HepG2 (cell line): ENCODE results near the gene ETV5. TPM values are rescaled to one million over a fixed set of nuclear protein-coding genes. Genes with fewer than 3 reads are reported as not detected.

Experiments
- ATAC-seq: fragments of 200-7000 bp; cut with Tn5 transposase; 3 replicates; pipeline ENCODE4 v1.9.1; 2020; ENCODE audit warnings: mild to moderate bottlenecking, moderate library complexity
- BruUV-seq: library from RNA; stranded (reverse); fragments of 400-500 nt; replicated peaks from 2 replicates; lab custom pipeline; 2021; lab: Mats Ljungman, UMichigan
- CTCF ChIA-PET: fragments of 300-600 bp; formaldehyde crosslinking; extraction: SDS; loops from one replicate; lab custom pipeline; 2021; ENCODE audit warnings: low total read pairs, inconsistent platforms, low intra/inter-chr PET ratio; lab: Yijun Ruan, JAX
- POLR2A ChIA-PET: fragments of 350-600 bp; sonication (Branson Sonifier 250); formaldehyde crosslinking; loops from one replicate; lab custom pipeline; 2020; ENCODE audit warnings: antibody characterized with exemption, inconsistent platforms; lab: Yijun Ruan, JAX
- DNase-seq: peaks from one replicate; pipeline ENCODE4 v3.0.0-alpha.2; 2015; ENCODE audit warnings: low spot score
- FAIRE-seq: peaks from 3 replicates; lab custom pipeline; 2011; peaks lifted over from hg19 to GRCh38; lab: Jason Lieb, UNC
- H2AFZ ChIP-seq: one replicate; pipeline ENCODE4 v1.6.1; 2011; ENCODE audit warnings: low read length, inconsistent platforms
- H3K27ac ChIP-seq: fragments of 300-600 bp; 3 replicates; pipeline ENCODE4 v1.8.0; 2011; ENCODE audit warnings: mixed run types, mild to moderate bottlenecking, mixed read lengths, low read length, inconsistent platforms; ENCODE audit not compliant: insufficient read depth; ENCODE audit errors: extremely low read length
- H3K27me3 ChIP-seq, 2 experiments: fragments of 200-600 bp in 1 of 2; 2 replicates in 1 of 2; 3 replicates in 1 of 2; pipeline versions ENCODE4 v1.6.0 to v1.8.0; 2011; ENCODE audit warnings: low read length in 2 of 2, mild to moderate bottlenecking in 2 of 2, moderate library complexity in 2 of 2, inconsistent platforms in 1 of 2; ENCODE audit not compliant: insufficient read depth in 2 of 2, control insufficient read depth in 1 of 2
- H3K36me3 ChIP-seq, 2 experiments: fragments of 200-600 bp in 1 of 2; replicated peaks in 1 of 2; 2 replicates in 1 of 2; 3 replicates in 1 of 2; pipeline versions ENCODE4 v1.5.1 to v1.8.0; 2011; ENCODE audit warnings: low read length in 2 of 2, inconsistent platforms in 1 of 2; ENCODE audit not compliant: insufficient read depth in 2 of 2, control insufficient read depth in 1 of 2
- H3K4me1 ChIP-seq: 2 replicates; pipeline ENCODE4 v1.5.1; 2012; ENCODE audit warnings: low read length, inconsistent platforms; ENCODE audit not compliant: insufficient read depth
- H3K4me2 ChIP-seq: 2 replicates; pipeline ENCODE4 v1.6.0; 2011; ENCODE audit warnings: low read depth, low read length, inconsistent platforms
- H3K4me3 ChIP-seq, 3 experiments: fragments of 200-600 bp in 1 of 3; sonication (generic), shearing (Covaris generic) in 1 of 3; replicated peaks in 1 of 3; 2 replicates each; pipeline ENCODE4 v1.5.1; 2011 to 2016; ENCODE audit warnings: low read length in 3 of 3, inconsistent platforms in 2 of 3, low read depth in 2 of 3, mild to moderate bottlenecking in 2 of 3, control low read depth in 1 of 3, mixed read lengths in 1 of 3; ENCODE audit not compliant: insufficient read depth in 1 of 3
- H3K79me2 ChIP-seq: one replicate; pipeline ENCODE4 v1.6.1; 2011; ENCODE audit warnings: low read length, inconsistent platforms; ENCODE audit not compliant: insufficient read depth
- H3K9ac ChIP-seq: 2 replicates; pipeline ENCODE4 v1.6.0; 2011; ENCODE audit warnings: mild to moderate bottlenecking, low read depth, low read length, inconsistent platforms; ENCODE audit not compliant: insufficient read depth
- H3K9me3 ChIP-seq: 2 replicates; pipeline ENCODE4 v1.5.1; 2012; ENCODE audit warnings: mild to moderate bottlenecking, low read length
- H4K20me1 ChIP-seq: 2 replicates; pipeline ENCODE4 v1.6.0; 2011; ENCODE audit warnings: inconsistent platforms, mild to moderate bottlenecking, low read length, moderate library complexity; ENCODE audit not compliant: insufficient read depth
- AHR ChIP-seq: IDR thresholded peaks from 2 replicates; pipeline ENCODE4 v1.6.1; 2018; ENCODE audit warnings: missing genetic modification reagents, missing compliant biosample characterization
- ARHGAP35 ChIP-seq: sonication (generic); formaldehyde crosslinking; IDR thresholded peaks from 2 replicates; pipeline ENCODE4 v1.9.0; 2022; ENCODE audit warnings: mild to moderate bottlenecking, inconsistent platforms, moderate library complexity, missing genetic modification reagents, borderline replicate concordance
- ATF7 ChIP-seq, 2 experiments: fragments of 450-650 bp in 1 of 2; sonication (generic) in 1 of 2; formaldehyde crosslinking in 1 of 2; IDR thresholded peaks; 2 replicates each; pipeline versions ENCODE4 v1.4.0 to v1.6.1; 2016 to 2020; ENCODE audit warnings: antibody characterized with exemption in 1 of 2, mild to moderate bottlenecking in 1 of 2, missing genetic modification reagents in 1 of 2
- CENPBD1 ChIP-seq: sonication (generic); formaldehyde crosslinking; IDR thresholded peaks from 2 replicates; pipeline ENCODE4 v1.8.0; 2022; ENCODE audit warnings: missing genetic modification reagents, low read depth, mild to moderate bottlenecking, borderline replicate concordance
- GATAD1 ChIP-seq: IDR thresholded peaks from 2 replicates; pipeline ENCODE4 v1.6.1; 2016; ENCODE audit warnings: missing genetic modification reagents, missing compliant biosample characterization
- NONO ChIP-seq, 2 experiments: fragments of 450-650 bp in 1 of 2; sonication (generic) in 1 of 2; formaldehyde crosslinking in 1 of 2; IDR thresholded peaks in 1 of 2; conservative IDR thresholded peaks in 1 of 2; 2 replicates each; pipeline versions ENCODE4 v1.6.1 to v1.8.0; 2017 to 2022; ENCODE audit warnings: mild to moderate bottlenecking in 1 of 2, missing genetic modification reagents in 1 of 2, moderate library complexity in 1 of 2
- NR2F6 ChIP-seq, 2 experiments: IDR thresholded peaks; 2 replicates each; pipeline ENCODE4 v1.6.1; 2016; ENCODE audit warnings: antibody characterized with exemption in 1 of 2, mild to moderate bottlenecking in 1 of 2
- ZBTB39 ChIP-seq: sonication (generic); formaldehyde crosslinking; IDR thresholded peaks from 2 replicates; pipeline ENCODE4 v1.5.0; 2020; ENCODE audit warnings: missing genetic modification reagents
- ZNF329 ChIP-seq: sonication (generic); formaldehyde crosslinking; IDR thresholded peaks from 2 replicates; pipeline ENCODE4 v1.9.0; 2021; ENCODE audit warnings: low read depth, mild to moderate bottlenecking, missing genetic modification reagents
- ZNF33B ChIP-seq: sonication (generic); formaldehyde crosslinking; IDR thresholded peaks from 2 replicates; pipeline ENCODE4 v1.5.1; 2020; ENCODE audit warnings: mild to moderate bottlenecking, missing genetic modification reagents
- ZNF546 ChIP-seq: sonication (generic); formaldehyde crosslinking; conservative IDR thresholded peaks from 2 replicates; pipeline ENCODE4 v1.8.1; 2023; ENCODE audit warnings: mild to moderate bottlenecking, missing genetic modification reagents
- WGBS: methylation state at CpG from one replicate; pipeline ENCODE4 v1.1.6; 2017; ENCODE audit warnings: low lambda C conversion rate; 5-methylcytosine and 5-hydroxymethylcytosine counted together
- in situ Hi-C: cut with HindIII; loops from 2 replicates; pipeline ENCODE4 v1.10.0; 2017; ENCODE audit warnings: low pct_unique_long_range_greater_than_20kb; ENCODE audit not compliant: extremely low pct_ligation_motif_present
- intact Hi-C: fragments of 100-400 bp; cut with micrococcal nuclease; formaldehyde crosslinking; loops from one replicate; pipeline ENCODE4 v1.10.0; 2022; ENCODE audit not compliant: unreplicated experiment
- polyA plus RNA-seq, 8 experiments: library from polyadenylated mRNA; depleted of rRNA in 3 of 8; stranded (reverse) in 7 of 8; unstranded in 1 of 8; fragments of >200 nt; fragmentation: Illumina TruSeq in 4 of 8; extraction: Trizol in 4 of 8; gene quantifications; 2 replicates each; pipeline versions ENCODE4 v1.2.1 to v1.2.3, GENCODE V29; 2011 to 2016; ENCODE audit warnings: low read depth in 4 of 8, missing spikeins in 1 of 8, mixed read lengths in 1 of 8; ENCODE audit not compliant: insufficient read depth in 1 of 8
- total RNA-seq, 5 experiments: library from RNA; depleted of rRNA; stranded (reverse); fragments of >200 nt; fragmentation: Illumina TruSeq; extraction: Trizol; gene quantifications; 2 replicates each; pipeline ENCODE4 v1.2.3, GENCODE V29; 2016; ENCODE audit warnings: low read depth in 1 of 5

ETV5 gene
- total and polyA plus RNA-seq, 2 of the 13 experiments (the other 11 are each of a cell fraction or from before 2014, with no cell fraction given): 52.9 to 57.2 TPM

GRCh38 chr3:186088335-186088734 lies 20.6 kb downstream of the ETV5 start:
- in situ Hi-C loops: no loop called here
- Histone ChIP-seq H3K4me2 (no peak overlapping the region), H3K9me3 (no peaks in the 10 kb centered on the region), H2AFZ (no peak overlapping the region), H3K79me2 (peaks cover 72% of the 10 kb centered on the region), H3K4me3 (no peak overlapping the region), H3K27ac (no peak overlapping the region), H3K27me3 (no peaks in the 10 kb centered on the region), H4K20me1 (peaks cover 13% of the 10 kb centered on the region), H3K4me1 (peaks cover 45% of the 10 kb centered on the region), H3K9ac (no peak overlapping the region), H3K36me3 (peaks cover 9 to 54% of the 10 kb centered on the region in 2 experiments)
- DNase-seq: no peak
- no TSS peak for BruUV-seq
- ChIA-PET CTCF (no interaction called here), POLR2A (no interaction called here)
- intact Hi-C loops: no loop called here
- 100% methylated on average over 2 of the region's 2 CpGs for WGBS
- peak; percentile 36 for ATAC-seq
- no peak for FAIRE-seq
- TF ChIP-seq NR2F6 (IDR thresholded peaks at IDR 0.05) (no peak), NR2F6 (CRISPR knock-in tag; IDR thresholded peaks at IDR 0.05) (no peak), CENPBD1 (no peak), NONO (IDR thresholded peaks at IDR 0.05) (no peak), NONO (CRISPR knock-in tag; conservative IDR thresholded peaks at IDR 0.05) (no peak), ARHGAP35 (CRISPR knock-in tag) (no peak), ZNF329 (CRISPR knock-in tag) (no peak), AHR (CRISPR knock-in tag) (no peak), ZNF33B (no peak), ZBTB39 (CRISPR knock-in tag) (no peak), ATF7 (IDR thresholded peaks at IDR 0.05) (no peak), ATF7 (CRISPR knock-in tag; IDR thresholded peaks at IDR 0.05) (no peak), ZNF546 (no peak), GATAD1 (no peak)
